ENCODE results near the gene PACRG. TPM values are rescaled to one million over a fixed set of nuclear protein-coding genes. Genes with fewer than 3 reads are reported as not detected.

The PACRG gene
- total RNA-seq, 1 experiment from 2014 or later: not detected

GRCh38 chr6:163285691-163286090 lies 557.9 kb downstream of the PACRG start:
- peak; percentile 52 for DNase-seq (ENCODE audit: low read depth)

- DNase-seq (ENCODE audit: low read depth): no peak
Measured at GRCh38 chr6:163287626-163288025, 559.9 kb downstream of the PACRG start.

GRCh38 chr6:163288066-163288465 lies 560.3 kb downstream of the PACRG start:
- DNase-seq (ENCODE audit: low read depth): no peak

GRCh38 chr6:163288915-163289314 lies 561.1 kb downstream of the PACRG start:
- no peak for DNase-seq (ENCODE audit: low read depth)

- DNase-seq (ENCODE audit: low read depth): no peak
Measured at GRCh38 chr6:163289447-163289846, 561.7 kb downstream of the PACRG start.

GRCh38 chr6:163290545-163291274 lies 562.9 kb downstream of the PACRG start:
- DNase-seq (ENCODE audit: low read depth): no peak

GRCh38 chr6:163291622-163292021 lies 563.8 kb downstream of the PACRG start:
- peak; percentile 27 for DNase-seq (ENCODE audit: low read depth)

GRCh38 chr6:163293286-163293685 lies 565.5 kb downstream of the PACRG start:
- DNase-seq (ENCODE audit: low read depth): no peak

- no peak for DNase-seq (ENCODE audit: low read depth)
Measured at GRCh38 chr6:163294734-163295133, 567.0 kb downstream of the PACRG start.

GRCh38 chr6:163296835-163297519 lies 569.2 kb downstream of the PACRG start:
- no peak for DNase-seq (ENCODE audit: low read depth)

GRCh38 chr6:163298079-163298830 lies 570.5 kb downstream of the PACRG start:
- DNase-seq (ENCODE audit: low read depth): no peak

GRCh38 chr6:163300838-163301237 lies 573.1 kb downstream of the PACRG start:
- no peak for DNase-seq (ENCODE audit: low read depth)

GRCh38 chr6:163301726-163302635 lies 574.2 kb downstream of the PACRG start:
- no peak for DNase-seq (ENCODE audit: low read depth)

GRCh38 chr6:163302747-163303146 lies 575.0 kb downstream of the PACRG start:
- DNase-seq (ENCODE audit: low read depth): no peak

- DNase-seq (ENCODE audit: low read depth): no peak
Measured at GRCh38 chr6:163306000-163306399, 578.2 kb downstream of the PACRG start.

- no peak for DNase-seq (ENCODE audit: low read depth)
Measured at GRCh38 chr6:163308629-163309440, 581.1 kb downstream of the PACRG start.

- peak; percentile 31 for DNase-seq (ENCODE audit: low read depth)
Measured at GRCh38 chr6:163309491-163310026, 581.8 kb downstream of the PACRG start.

- DNase-seq (ENCODE audit: low read depth): no peak
Measured at GRCh38 chr6:163310096-163310972, 582.6 kb downstream of the PACRG start.

GRCh38 chr6:163310973-163311383 lies 583.2 kb downstream of the PACRG start:
- DNase-seq (ENCODE audit: low read depth): no peak

All from RPMI7951 (cell line).